K562 (cell line): ENCODE data around the gene NUP133. TPM values are rescaled to one million over a fixed set of nuclear protein-coding genes. Genes with fewer than 3 reads are reported as not detected.
A peak's percentile ranks its signal among the peaks of the same experiment; 100 is the strongest.

Experiments
- CXXC5 ChIP-seq: fragments of 250-450 bp; sonication (Bioruptor Pico); IDR thresholded peaks from 2 replicates; pipeline ENCODE4 v1.8.0; 2022; ENCODE audit warnings: inconsistent platforms, mild to moderate bottlenecking, moderate library complexity
- EHMT2 ChIP-seq: fragments of 450-650 bp; IDR thresholded peaks from 2 replicates; pipeline ENCODE4 v1.6.1; 2018; ENCODE audit warnings: antibody characterized with exemption
- IFI16 ChIP-seq: fragments of 250-450 bp; sonication (Bioruptor Pico); IDR thresholded peaks from 2 replicates; pipeline ENCODE4 v2.1.2; 2022; ENCODE audit warnings: mild to moderate bottlenecking, inconsistent platforms
- MNT ChIP-seq, 2 experiments: fragments of 450-650 bp; conservative IDR thresholded peaks; 2 replicates each; pipeline ENCODE4 v1.6.1; 2017; ENCODE audit warnings: mild to moderate bottlenecking in 2 of 2, moderate library complexity in 2 of 2
- NCOA1 ChIP-seq: fragments of 450-650 bp; IDR thresholded peaks from 2 replicates; pipeline ENCODE4 v1.6.1; 2016; ENCODE audit warnings: low read depth
- PURB ChIP-seq: sonication (generic); formaldehyde crosslinking; IDR thresholded peaks from 2 replicates; pipeline ENCODE4 v1.9.0; 2021; ENCODE audit warnings: low read depth, mild to moderate bottlenecking, missing genetic modification reagents
- STAG1 ChIP-seq: sonication (generic); formaldehyde crosslinking; IDR thresholded peaks from 2 replicates; pipeline ENCODE4 v1.5.0; 2020; ENCODE audit warnings: missing genetic modification reagents, borderline replicate concordance
- TEAD1 ChIP-seq, 2 experiments: fragments of 450-650 bp in 1 of 2; sonication (generic) in 1 of 2; formaldehyde crosslinking; IDR thresholded peaks; 2 replicates each; pipeline versions ENCODE4 v1.4.0 to v1.8.0; 2020 to 2022; ENCODE audit warnings: mild to moderate bottlenecking in 2 of 2, missing genetic modification reagents in 1 of 2
- TEAD2 ChIP-seq: fragments of 450-650 bp; IDR thresholded peaks from 2 replicates; pipeline ENCODE4 v1.6.1; 2016; ENCODE audit warnings: missing genetic modification characterization, control low read depth, missing compliant biosample characterization
- polyA plus RNA-seq, 8 experiments: library from polyadenylated mRNA; depleted of rRNA in 4 of 8; stranded (reverse) in 5 of 8; unstranded in 3 of 8; fragments of >200 nt; fragmentation: Nextera tagmentation in 2 of 8; fragmentation: Illumina TruSeq in 1 of 8; extraction: Ambion mirVana in 2 of 8; extraction: Trizol in 1 of 8; gene quantifications; 2 replicates each; pipeline versions ENCODE4 v1.2.1 to v1.2.3, GENCODE V29; 2011 to 2014; ENCODE audit warnings: inconsistent platforms in 1 of 8, missing spikeins in 1 of 8
- total RNA-seq, 7 experiments: library from RNA; depleted of rRNA in 6 of 7; stranded (reverse); fragments of >200 nt in 6 of 7; fragmentation: Illumina TruSeq in 2 of 7; extraction: Trizol in 2 of 7; gene quantifications; 2 replicates each; pipeline versions ENCODE4 v1.2.1 to v1.2.3, GENCODE V29; 2011 to 2021; ENCODE audit warnings: low replicate concordance in 1 of 7
- TF ChIP-seq, protein P1 (sequence below): sonication (generic); formaldehyde crosslinking; IDR thresholded peaks from 2 replicates; pipeline ENCODE4 v1.8.0; 2023; ENCODE audit warnings: mild to moderate bottlenecking, missing genetic modification reagents
- TF ChIP-seq, protein P2 (sequence below), 2 experiments: fragments of 450-650 bp; IDR thresholded peaks; 2 replicates each; pipeline ENCODE4 v1.6.1; 2018; ENCODE audit warnings: mild to moderate bottlenecking in 2 of 2, low read depth in 1 of 2; ENCODE audit not compliant: partially characterized antibody in 2 of 2

Gene NUP133
- total and polyA plus RNA-seq, 9 of the 15 experiments (the other 6 are each of a cell fraction or from before 2014, with no cell fraction given): 21.7 to 85.1 (median 61.3) TPM

DNA sequence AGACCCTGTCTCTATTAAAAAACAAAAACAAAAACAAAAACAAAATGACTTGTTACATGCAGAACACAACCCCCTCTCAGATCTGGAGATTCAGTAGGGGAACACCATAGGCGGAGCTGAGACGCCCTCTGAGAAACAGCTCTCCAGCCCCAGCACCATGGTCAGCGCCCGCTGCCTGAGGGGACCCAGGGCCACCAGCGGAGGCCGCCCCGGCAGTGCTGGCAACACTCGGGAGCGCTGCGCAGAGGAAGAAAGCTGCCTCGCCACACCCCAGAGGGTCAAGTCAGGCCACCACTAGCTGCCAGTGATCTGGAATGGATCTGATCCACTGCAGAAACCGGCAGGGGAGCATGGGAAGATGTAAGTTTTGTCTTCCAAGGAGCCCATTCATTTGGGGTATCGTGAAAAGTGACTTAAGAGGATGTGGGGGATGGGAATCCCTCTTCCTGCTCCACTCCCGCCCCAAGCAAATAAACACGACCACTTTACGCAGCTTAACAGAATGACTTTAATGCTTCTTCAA, 77.3 kb downstream of the NUP133 start (continued):
- TF ChIP-seq TEAD2 (tag) (no peak), EHMT2 (peak; percentile 98), IFI16 (CRISPR knock-in tag) (no peak), NCOA1 (peak; percentile 55), STAG1 (CRISPR knock-in tag) (peak; percentile 32; the same call in 1 of the 2 replicates), MNT (conservative IDR thresholded peaks at IDR 0.05) (peak in 1 of 2 experiments; percentile 31; a peak in 1 of 4 replicates), CXXC5 (CRISPR knock-in tag) (peak; percentile 19; the same call in 1 of the 2 replicates), TEAD1 (CRISPR knock-in tag; IDR thresholded peaks at IDR 0.05) (peak in 1 of 2 experiments; percentile 81; a peak in 2 of 4 replicates), PURB (CRISPR knock-in tag) (no peak)
- TF ChIP-seq, protein P1, sequence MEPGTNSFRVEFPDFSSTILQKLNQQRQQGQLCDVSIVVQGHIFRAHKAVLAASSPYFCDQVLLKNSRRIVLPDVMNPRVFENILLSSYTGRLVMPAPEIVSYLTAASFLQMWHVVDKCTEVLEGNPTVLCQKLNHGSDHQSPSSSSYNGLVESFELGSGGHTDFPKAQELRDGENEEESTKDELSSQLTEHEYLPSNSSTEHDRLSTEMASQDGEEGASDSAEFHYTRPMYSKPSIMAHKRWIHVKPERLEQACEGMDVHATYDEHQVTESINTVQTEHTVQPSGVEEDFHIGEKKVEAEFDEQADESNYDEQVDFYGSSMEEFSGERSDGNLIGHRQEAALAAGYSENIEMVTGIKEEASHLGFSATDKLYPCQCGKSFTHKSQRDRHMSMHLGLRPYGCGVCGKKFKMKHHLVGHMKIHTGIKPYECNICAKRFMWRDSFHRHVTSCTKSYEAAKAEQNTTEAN (CRISPR knock-in tag): peak; percentile 51; the same call in 1 of the 2 replicates
- TF ChIP-seq, protein P2, sequence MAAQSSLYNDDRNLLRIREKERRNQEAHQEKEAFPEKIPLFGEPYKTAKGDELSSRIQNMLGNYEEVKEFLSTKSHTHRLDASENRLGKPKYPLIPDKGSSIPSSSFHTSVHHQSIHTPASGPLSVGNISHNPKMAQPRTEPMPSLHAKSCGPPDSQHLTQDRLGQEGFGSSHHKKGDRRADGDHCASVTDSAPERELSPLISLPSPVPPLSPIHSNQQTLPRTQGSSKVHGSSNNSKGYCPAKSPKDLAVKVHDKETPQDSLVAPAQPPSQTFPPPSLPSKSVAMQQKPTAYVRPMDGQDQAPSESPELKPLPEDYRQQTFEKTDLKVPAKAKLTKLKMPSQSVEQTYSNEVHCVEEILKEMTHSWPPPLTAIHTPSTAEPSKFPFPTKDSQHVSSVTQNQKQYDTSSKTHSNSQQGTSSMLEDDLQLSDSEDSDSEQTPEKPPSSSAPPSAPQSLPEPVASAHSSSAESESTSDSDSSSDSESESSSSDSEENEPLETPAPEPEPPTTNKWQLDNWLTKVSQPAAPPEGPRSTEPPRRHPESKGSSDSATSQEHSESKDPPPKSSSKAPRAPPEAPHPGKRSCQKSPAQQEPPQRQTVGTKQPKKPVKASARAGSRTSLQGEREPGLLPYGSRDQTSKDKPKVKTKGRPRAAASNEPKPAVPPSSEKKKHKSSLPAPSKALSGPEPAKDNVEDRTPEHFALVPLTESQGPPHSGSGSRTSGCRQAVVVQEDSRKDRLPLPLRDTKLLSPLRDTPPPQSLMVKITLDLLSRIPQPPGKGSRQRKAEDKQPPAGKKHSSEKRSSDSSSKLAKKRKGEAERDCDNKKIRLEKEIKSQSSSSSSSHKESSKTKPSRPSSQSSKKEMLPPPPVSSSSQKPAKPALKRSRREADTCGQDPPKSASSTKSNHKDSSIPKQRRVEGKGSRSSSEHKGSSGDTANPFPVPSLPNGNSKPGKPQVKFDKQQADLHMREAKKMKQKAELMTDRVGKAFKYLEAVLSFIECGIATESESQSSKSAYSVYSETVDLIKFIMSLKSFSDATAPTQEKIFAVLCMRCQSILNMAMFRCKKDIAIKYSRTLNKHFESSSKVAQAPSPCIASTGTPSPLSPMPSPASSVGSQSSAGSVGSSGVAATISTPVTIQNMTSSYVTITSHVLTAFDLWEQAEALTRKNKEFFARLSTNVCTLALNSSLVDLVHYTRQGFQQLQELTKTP (IDR thresholded peaks at IDR 0.05; ENCODE audit: low read depth in 1 of 2, partially characterized antibody in 2 of 2): peak in 1 of 2 experiments; percentile 84
- TF ChIP-seq, all 486 proteins: peak for 46
